ENCODE results near the gene UST.

Gene UST

DNA sequence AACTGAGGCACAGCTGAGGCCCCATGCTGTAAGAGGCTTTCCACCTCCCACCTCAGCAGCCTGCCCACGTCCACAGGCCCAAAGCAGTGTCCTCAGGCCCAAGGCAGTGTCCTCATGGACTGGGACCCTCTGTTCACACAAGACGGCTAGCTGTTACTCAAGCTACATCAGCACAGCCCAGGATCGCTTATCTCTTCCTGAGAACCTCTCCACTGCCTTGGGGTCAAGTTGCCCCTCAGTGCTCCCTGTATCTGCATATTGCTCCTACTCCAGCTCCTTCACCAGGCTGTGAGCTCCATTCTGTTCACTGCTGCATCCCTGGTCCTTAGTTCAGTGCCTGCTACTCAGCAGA is 361.9 kb downstream of the UST start:
- no peak for DNase-seq

DNA sequence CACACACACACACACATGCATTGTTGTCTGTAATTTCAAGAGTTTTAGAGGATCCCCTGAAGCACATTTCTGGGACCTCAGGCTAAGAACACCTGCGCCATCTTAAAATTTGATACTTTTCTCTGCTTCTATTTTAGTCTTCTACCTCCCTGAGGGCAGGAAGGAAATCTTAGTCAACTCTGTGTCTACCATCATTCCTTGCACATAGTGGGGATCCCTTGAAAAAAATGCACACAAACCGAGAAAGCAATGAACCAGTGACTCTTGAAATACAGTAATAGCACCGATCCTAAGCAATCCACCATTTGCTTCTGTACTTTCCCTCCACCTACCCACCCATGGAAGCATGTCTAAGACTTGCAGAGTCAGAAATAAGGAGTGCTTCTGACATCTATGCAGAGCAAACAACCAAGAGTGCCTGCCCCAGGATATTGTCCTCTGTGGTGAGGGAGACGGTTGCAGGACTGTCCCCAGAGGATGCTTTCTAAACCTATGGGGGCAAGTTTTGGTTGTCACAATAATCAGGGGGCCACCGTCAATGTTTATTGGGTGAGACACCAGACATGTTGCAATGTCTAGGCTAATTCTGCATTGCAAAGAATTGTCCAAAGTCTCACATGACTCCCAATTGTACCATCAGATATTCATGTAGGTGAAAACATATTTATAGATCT is 362.7 kb downstream of the UST start:
- no peak for DNase-seq

GRCh38 chr6:149111556-149112115 is 364.8 kb downstream of the UST start:
- DNase-seq, result no peak

DNA sequence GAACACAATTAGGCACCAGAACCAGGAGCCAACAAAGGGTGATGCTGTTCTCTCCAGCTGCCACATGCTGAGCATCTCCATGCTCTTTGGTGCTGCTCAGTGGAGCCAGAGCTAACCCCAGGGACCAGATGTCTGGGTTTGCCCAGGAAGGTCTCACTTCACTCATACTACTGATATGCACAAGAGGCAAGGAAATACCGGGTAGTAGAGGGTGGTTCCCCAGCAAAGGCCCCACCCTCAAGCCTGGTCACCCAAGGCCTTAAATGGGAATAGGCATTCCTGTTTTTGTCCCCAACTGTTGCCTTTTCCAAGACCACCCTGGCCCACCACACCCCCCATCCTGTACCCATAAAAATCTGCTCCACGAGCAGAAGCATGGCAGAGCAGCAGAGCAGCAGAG is 366.1 kb downstream of the UST start:
- no peak for DNase-seq

DNA sequence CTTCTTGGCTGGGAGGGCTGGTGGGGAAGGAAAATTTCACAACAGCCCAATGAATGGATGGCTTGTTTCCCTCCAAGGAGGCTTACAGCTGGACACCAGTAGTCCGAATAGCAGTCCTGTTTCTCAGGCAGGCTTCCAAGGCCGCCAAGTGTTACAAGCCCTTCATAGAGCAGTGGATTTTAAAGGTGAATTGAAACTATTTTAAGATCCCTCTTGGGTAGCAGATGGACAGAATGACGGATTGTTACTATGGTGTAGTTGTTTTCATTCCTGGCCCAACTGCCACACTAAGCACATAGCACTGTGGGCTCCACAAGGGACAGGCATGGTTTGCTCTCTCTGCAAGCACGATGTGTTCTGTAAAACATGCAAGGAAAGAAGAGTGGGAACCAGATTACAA is 367.3 kb downstream of the UST start:
- peak in 36 of 56 donors; percentile 3 to 74 (median 24) for DNase-seq

- no peak for DNase-seq
These were observed 372.2 kb downstream of the UST start for GRCh38 chr6:149118737-149119653.

GRCh38 chr6:149122850-149123821 is 376.3 kb downstream of the UST start:
- DNase-seq, result no peak

GRCh38 chr6:149125309-149125708 is 378.5 kb downstream of the UST start:
- DNase-seq, result no peak

All from nucleus accumbens (tissue), 56 donors.